ENCODE measurements around the gene IREB2. TPM values are rescaled to one million over a fixed set of nuclear protein-coding genes. Genes with fewer than 3 reads are reported as not detected.
"Not testable (repeated sequence)": the region's sequence is repeated elsewhere in the genome, so short reads cannot be mapped to it uniquely, and the experiment has no call there.

Gene IREB2
- total RNA-seq, 4 donors from 2014 or later = 28.4 to 43.5 (median 30.8) TPM

- WGBS, 2 donors = 93 to 98% methylated on average over 2 of the region's 2 CpGs
- H3K4me3 ChIP-seq (ENCODE audit: low read depth, poor library complexity, severe bottlenecking) = no peak overlapping the region
- intact Hi-C loops (cut with DNase I; ENCODE audit: low total_unique reads) = no loop called here
- no peak for DNase-seq (ENCODE audit: low spot score in 2 of 2)
- TF ChIP-seq CTCF (IDR thresholded peaks at IDR 0.05) (no peak), POLR2A (IDR thresholded peaks at IDR 0.05) (no peak)
Observed at GRCh38 chr15:78502641-78503040, 64.6 kb downstream of the IREB2 start.

GRCh38 chr15:78506971-78507830, 69.2 kb downstream of the IREB2 start, which contains the start of gene HYKK:
HYKK (plus strand) TSS chr15:78507577; CDS start chr15:78513089, 5,512 bp downstream.
- WGBS, 2 donors = 1% methylated on average over 42 to 62 of the region's 63 CpGs
- TF ChIP-seq POLR2A (IDR thresholded peaks at IDR 0.05) = no peak
- no peak for TF ChIP-seq CTCF (IDR thresholded peaks at IDR 0.05)
- DNase-seq (ENCODE audit: low spot score in 2 of 2) = peak; percentile 93 to 97
- H3K4me3 ChIP-seq (ENCODE audit: low read depth, poor library complexity, severe bottlenecking) = peak within 1 kb of the TSS; percentile 60
- intact Hi-C loops (cut with DNase I; ENCODE audit: low total_unique reads) = no loop called here

GRCh38 chr15:78507831-78508160, 69.8 kb downstream of the IREB2 start:
- intact Hi-C loops (cut with DNase I; ENCODE audit: low total_unique reads) = no loop called here
- TF ChIP-seq CTCF (IDR thresholded peaks at IDR 0.05) (no peak), POLR2A (IDR thresholded peaks at IDR 0.05) (no peak)

GRCh38 chr15:78508272-78508671, 70.3 kb downstream of the IREB2 start:
- H3K4me3 ChIP-seq (ENCODE audit: low read depth, poor library complexity, severe bottlenecking) = no peak overlapping the region
- WGBS, 2 donors = 40 to 44% methylated on average over 6 of the region's 6 CpGs

More at GRCh38 chr15:78507831-78508160, 69.8 kb downstream of the IREB2 start:
- peak overlapping the region; percentile 60 for H3K4me3 ChIP-seq (ENCODE audit: low read depth, poor library complexity, severe bottlenecking)
- 1 to 3% methylated on average over 13 of the region's 13 CpGs for WGBS, 2 donors
- DNase-seq (ENCODE audit: low spot score in 2 of 2) = no peak

GRCh38 chr15:78509726-78510312, 71.8 kb downstream of the IREB2 start:
- intact Hi-C loops (cut with DNase I; ENCODE audit: low total_unique reads) = no loop called here
- DNase-seq (ENCODE audit: low spot score in 2 of 2) = no peak
- WGBS, 2 donors = 80 to 84% methylated on average over 6 of the region's 6 CpGs
- no peak overlapping the region for H3K4me3 ChIP-seq (ENCODE audit: low read depth, poor library complexity, severe bottlenecking)
- TF ChIP-seq POLR2A (IDR thresholded peaks at IDR 0.05) (no peak), CTCF (IDR thresholded peaks at IDR 0.05) (no peak)

More at GRCh38 chr15:78508272-78508671, 70.3 kb downstream of the IREB2 start:
- no peak for DNase-seq (ENCODE audit: low spot score in 2 of 2)
- intact Hi-C loops (cut with DNase I; ENCODE audit: low total_unique reads) = no loop called here
- TF ChIP-seq POLR2A (IDR thresholded peaks at IDR 0.05) (no peak), CTCF (IDR thresholded peaks at IDR 0.05) (no peak)

- DNase-seq (ENCODE audit: low spot score in 2 of 2); intact Hi-C loops (cut with DNase I; ENCODE audit: low total_unique reads); H3K4me3 ChIP-seq (ENCODE audit: low read depth, poor library complexity, severe bottlenecking): not testable (repeated sequence)
- WGBS, 2 donors = 97 to 100% methylated on average over 3 of the region's 3 CpGs
Observed at GRCh38 chr15:78520035-78520434, 82.0 kb downstream of the IREB2 start.
